Dendritic cell treated with granulocyte-macrophage colony-stimulating factor and Interleukin-4, amounts not matched to agents 40 ng/mL and 50 ng/mL, for 4 days (primary cell): Measurements from ENCODE around the gene LURAP1L.

ENCODE experiments used
- H3K27ac Mint-ChIP-seq: one replicate; pipeline ENCODE4 v1.8.0; 2022; ENCODE audit warnings: mild to moderate bottlenecking, mixed read lengths
- H3K27me3 Mint-ChIP-seq: one replicate; pipeline ENCODE4 v1.8.0; 2022; ENCODE audit warnings: mild to moderate bottlenecking, mixed read lengths
- H3K36me3 Mint-ChIP-seq: one replicate; pipeline ENCODE4 v1.8.0; 2022; ENCODE audit warnings: low read depth, mixed read lengths
- H3K4me1 Mint-ChIP-seq: one replicate; pipeline ENCODE4 v1.8.0; 2022; ENCODE audit warnings: low read depth, mixed read lengths
- H3K4me3 Mint-ChIP-seq: one replicate; pipeline ENCODE4 v1.8.0; 2022; ENCODE audit warnings: mild to moderate bottlenecking, moderate library complexity, mixed read lengths
- H3K9me3 Mint-ChIP-seq: one replicate; pipeline ENCODE4 v1.8.0; 2022; ENCODE audit warnings: mixed read lengths
- intact Hi-C: fragments of 100-400 bp; cut with micrococcal nuclease; formaldehyde crosslinking; loops from one replicate; pipeline ENCODE4 v1.15.0; 2022

LURAP1L gene

GRCh38 chr9:12813533-12813932 is 38.7 kb downstream of the LURAP1L start:
- H3K9me3 Mint-ChIP-seq: no peaks in the 10 kb centered on the region
- intact Hi-C loops: no loop called here
- no peaks in the 10 kb centered on the region for H3K4me1 Mint-ChIP-seq
- H3K27me3 Mint-ChIP-seq: no peaks in the 10 kb centered on the region
- H3K27ac Mint-ChIP-seq: no peak overlapping the region
- no peaks in the 10 kb centered on the region for H3K36me3 Mint-ChIP-seq
- H3K4me3 Mint-ChIP-seq: no peak overlapping the region

GRCh38 chr9:12813960-12814876 is 39.4 kb downstream of the LURAP1L start:
- H3K4me3 Mint-ChIP-seq: no peak overlapping the region
- H3K36me3 Mint-ChIP-seq: no peaks in the 10 kb centered on the region
- intact Hi-C loops: no loop called here
- H3K27ac Mint-ChIP-seq: no peak overlapping the region
- H3K27me3 Mint-ChIP-seq: no peaks in the 10 kb centered on the region
- no peaks in the 10 kb centered on the region for H3K4me1 Mint-ChIP-seq
- no peaks in the 10 kb centered on the region for H3K9me3 Mint-ChIP-seq

- H3K4me3 Mint-ChIP-seq: no peak overlapping the region
- no peaks in the 10 kb centered on the region for H3K9me3 Mint-ChIP-seq
- H3K36me3 Mint-ChIP-seq: no peaks in the 10 kb centered on the region
- H3K27me3 Mint-ChIP-seq: no peaks in the 10 kb centered on the region
- no peaks in the 10 kb centered on the region for H3K4me1 Mint-ChIP-seq
- no peak overlapping the region for H3K27ac Mint-ChIP-seq
- intact Hi-C loops: no loop called here
These were observed 40.0 kb downstream of the LURAP1L start for GRCh38 chr9:12814877-12815237.

- Mint-ChIP-seq H3K9me3 (no peaks in the 10 kb centered on the region), H3K4me1 (no peaks in the 10 kb centered on the region), H3K36me3 (no peaks in the 10 kb centered on the region), H3K4me3 (no peak overlapping the region), H3K27me3 (no peaks in the 10 kb centered on the region), H3K27ac (no peak overlapping the region)
- intact Hi-C loops: no loop called here
These were observed 41.1 kb downstream of the LURAP1L start for GRCh38 chr9:12815888-12816287.

- intact Hi-C loops: no loop called here
- H3K36me3 Mint-ChIP-seq: no peaks in the 10 kb centered on the region
- H3K27ac Mint-ChIP-seq: no peak overlapping the region
- H3K4me3 Mint-ChIP-seq: no peak overlapping the region
- H3K9me3 Mint-ChIP-seq: no peaks in the 10 kb centered on the region
- no peaks in the 10 kb centered on the region for H3K27me3 Mint-ChIP-seq
- no peaks in the 10 kb centered on the region for H3K4me1 Mint-ChIP-seq
These were observed 41.9 kb downstream of the LURAP1L start for GRCh38 chr9:12816656-12817101.

- no peaks in the 10 kb centered on the region for H3K4me1 Mint-ChIP-seq
- H3K9me3 Mint-ChIP-seq: no peaks in the 10 kb centered on the region
- intact Hi-C loops: no loop called here
- no peaks in the 10 kb centered on the region for H3K36me3 Mint-ChIP-seq
- H3K27ac Mint-ChIP-seq: no peak overlapping the region
- no peaks in the 10 kb centered on the region for H3K27me3 Mint-ChIP-seq
- no peak overlapping the region for H3K4me3 Mint-ChIP-seq
These were observed 42.9 kb downstream of the LURAP1L start for GRCh38 chr9:12817702-12818101.

GRCh38 chr9:12818431-12819000 is 43.7 kb downstream of the LURAP1L start:
- intact Hi-C loops: no loop called here

GRCh38 chr9:12819436-12820185 is 44.8 kb downstream of the LURAP1L start:
- Mint-ChIP-seq H3K9me3 (no peaks in the 10 kb centered on the region), H3K4me1 (no peaks in the 10 kb centered on the region), H3K27me3 (no peaks in the 10 kb centered on the region), H3K27ac (no peak overlapping the region), H3K36me3 (no peaks in the 10 kb centered on the region), H3K4me3 (no peak overlapping the region)
- intact Hi-C loops: no loop called here

More at GRCh38 chr9:12818431-12819000, 43.7 kb downstream of the LURAP1L start:
- Mint-ChIP-seq H3K4me1 (no peaks in the 10 kb centered on the region), H3K27ac (no peak overlapping the region), H3K9me3 (no peaks in the 10 kb centered on the region), H3K36me3 (no peaks in the 10 kb centered on the region), H3K4me3 (no peak overlapping the region), H3K27me3 (no peaks in the 10 kb centered on the region)

- H3K4me1 Mint-ChIP-seq: no peaks in the 10 kb centered on the region
- no peaks in the 10 kb centered on the region for H3K36me3 Mint-ChIP-seq
- no peaks in the 10 kb centered on the region for H3K27me3 Mint-ChIP-seq
- H3K9me3 Mint-ChIP-seq: no peaks in the 10 kb centered on the region
- no peak overlapping the region for H3K4me3 Mint-ChIP-seq
- intact Hi-C loops: no loop called here
- no peak overlapping the region for H3K27ac Mint-ChIP-seq
These were observed 47.3 kb downstream of the LURAP1L start for GRCh38 chr9:12822111-12822510.

GRCh38 chr9:12826924-12827565 is 52.2 kb downstream of the LURAP1L start:
- no peak overlapping the region for H3K27ac Mint-ChIP-seq
- H3K4me1 Mint-ChIP-seq: no peaks in the 10 kb centered on the region
- H3K36me3 Mint-ChIP-seq: no peaks in the 10 kb centered on the region
- no peak overlapping the region for H3K4me3 Mint-ChIP-seq
- intact Hi-C loops: no loop called here
- no peaks in the 10 kb centered on the region for H3K27me3 Mint-ChIP-seq
- no peaks in the 10 kb centered on the region for H3K9me3 Mint-ChIP-seq

GRCh38 chr9:12833701-12834100 is 58.9 kb downstream of the LURAP1L start:
- H3K36me3 Mint-ChIP-seq: no peaks in the 10 kb centered on the region
- no peaks in the 10 kb centered on the region for H3K27me3 Mint-ChIP-seq
- H3K9me3 Mint-ChIP-seq: peaks cover 7% of the 10 kb centered on the region
- intact Hi-C loops: no loop called here
- no peaks in the 10 kb centered on the region for H3K4me1 Mint-ChIP-seq
- H3K4me3 Mint-ChIP-seq: no peak overlapping the region
- no peak overlapping the region for H3K27ac Mint-ChIP-seq

GRCh38 chr9:12838546-12838945 is 63.7 kb downstream of the LURAP1L start:
- no peak overlapping the region for H3K4me3 Mint-ChIP-seq
- intact Hi-C loops: no loop called here
- H3K27me3 Mint-ChIP-seq: no peaks in the 10 kb centered on the region
- H3K27ac Mint-ChIP-seq: no peak overlapping the region
- H3K4me1 Mint-ChIP-seq: no peaks in the 10 kb centered on the region
- peaks cover 7% of the 10 kb centered on the region for H3K9me3 Mint-ChIP-seq
- no peaks in the 10 kb centered on the region for H3K36me3 Mint-ChIP-seq

- Mint-ChIP-seq H3K36me3 (no peaks in the 10 kb centered on the region), H3K4me1 (no peaks in the 10 kb centered on the region), H3K9me3 (no peaks in the 10 kb centered on the region), H3K27me3 (no peaks in the 10 kb centered on the region), H3K27ac (no peak overlapping the region), H3K4me3 (no peak overlapping the region)
- intact Hi-C loops: no loop called here
These were observed 68.9 kb downstream of the LURAP1L start for GRCh38 chr9:12843735-12844134.

GRCh38 chr9:12846035-12846434 is 71.2 kb downstream of the LURAP1L start:
- intact Hi-C loops: no loop called here
- H3K27ac Mint-ChIP-seq: no peak overlapping the region
- no peak overlapping the region for H3K4me3 Mint-ChIP-seq
- no peaks in the 10 kb centered on the region for H3K36me3 Mint-ChIP-seq
- no peaks in the 10 kb centered on the region for H3K27me3 Mint-ChIP-seq
- no peaks in the 10 kb centered on the region for H3K9me3 Mint-ChIP-seq
- no peaks in the 10 kb centered on the region for H3K4me1 Mint-ChIP-seq
